ENCODE data around the gene KRT20. TPM values are rescaled to one million over a fixed set of nuclear protein-coding genes. Genes with fewer than 3 reads are reported as not detected.

KRT20 gene
- total and polyA plus RNA-seq, 7 donors, result 0.08 to 0.35 (median 0.21) TPM; not detected in 4

GRCh38 chr17:40883626-40884334 is 1.3 kb downstream of the KRT20 start:
- no peak for ATAC-seq
- Histone ChIP-seq H3K9me3 (no peaks in the 10 kb centered on the region), H3K27me3 (ENCODE audit: insufficient read depth in 3 of 3, low read length in 2 of 3) (peaks cover 0 to 13% (median 4%) of the 10 kb centered on the region in 3 donors), H3K36me3 (ENCODE audit: insufficient read depth in 1 of 2, low read depth in 1 of 2) (no peaks in the 10 kb centered on the region), H3K4me1 (no peaks in the 10 kb centered on the region), H3K4me3 (no peak overlapping the region), H3K27ac (no peak overlapping the region)
- DNase-seq, result no peak
- WGBS, 3 donors, result 82 to 89% (median 83%) methylated on average over 7 of the region's 7 CpGs
- intact Hi-C loops (cut with DNase I), result no loop called here
- TF ChIP-seq, protein P1, sequence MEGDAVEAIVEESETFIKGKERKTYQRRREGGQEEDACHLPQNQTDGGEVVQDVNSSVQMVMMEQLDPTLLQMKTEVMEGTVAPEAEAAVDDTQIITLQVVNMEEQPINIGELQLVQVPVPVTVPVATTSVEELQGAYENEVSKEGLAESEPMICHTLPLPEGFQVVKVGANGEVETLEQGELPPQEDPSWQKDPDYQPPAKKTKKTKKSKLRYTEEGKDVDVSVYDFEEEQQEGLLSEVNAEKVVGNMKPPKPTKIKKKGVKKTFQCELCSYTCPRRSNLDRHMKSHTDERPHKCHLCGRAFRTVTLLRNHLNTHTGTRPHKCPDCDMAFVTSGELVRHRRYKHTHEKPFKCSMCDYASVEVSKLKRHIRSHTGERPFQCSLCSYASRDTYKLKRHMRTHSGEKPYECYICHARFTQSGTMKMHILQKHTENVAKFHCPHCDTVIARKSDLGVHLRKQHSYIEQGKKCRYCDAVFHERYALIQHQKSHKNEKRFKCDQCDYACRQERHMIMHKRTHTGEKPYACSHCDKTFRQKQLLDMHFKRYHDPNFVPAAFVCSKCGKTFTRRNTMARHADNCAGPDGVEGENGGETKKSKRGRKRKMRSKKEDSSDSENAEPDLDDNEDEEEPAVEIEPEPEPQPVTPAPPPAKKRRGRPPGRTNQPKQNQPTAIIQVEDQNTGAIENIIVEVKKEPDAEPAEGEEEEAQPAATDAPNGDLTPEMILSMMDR (IDR thresholded peaks at IDR 0.05), result no peak

GRCh38 chr17:40883031-40883430 is 2.0 kb downstream of the KRT20 start:
- WGBS, 3 donors, result 92 to 100% (median 96%) methylated on average over 1 of the region's 1 CpG
- no peak for DNase-seq
- Histone ChIP-seq H3K36me3 (ENCODE audit: insufficient read depth in 1 of 2, low read depth in 1 of 2) (no peaks in the 10 kb centered on the region), H3K4me3 (no peak overlapping the region), H3K27ac (no peak overlapping the region), H3K27me3 (ENCODE audit: insufficient read depth in 3 of 3, low read length in 2 of 3) (peaks cover 0 to 6% (median 4%) of the 10 kb centered on the region in 3 donors), H3K9me3 (no peaks in the 10 kb centered on the region), H3K4me1 (no peaks in the 10 kb centered on the region)
- intact Hi-C loops (cut with DNase I), result no loop called here
- no peak for ATAC-seq
- TF ChIP-seq, protein P1 (IDR thresholded peaks at IDR 0.05), result no peak

- Histone ChIP-seq H3K4me3 (no peak overlapping the region), H3K27me3 (ENCODE audit: insufficient read depth in 3 of 3, low read length in 2 of 3) (no peaks in the 10 kb centered on the region), H3K4me1 (no peaks in the 10 kb centered on the region), H3K36me3 (ENCODE audit: insufficient read depth in 1 of 2, low read depth in 1 of 2) (no peaks in the 10 kb centered on the region), H3K9me3 (no peaks in the 10 kb centered on the region), H3K27ac (no peak overlapping the region)
- WGBS, 3 donors, result 50 to 81% (median 65%) methylated on average over 1 of the region's 1 CpG
- TF ChIP-seq, protein P1 (IDR thresholded peaks at IDR 0.05), result no peak
- intact Hi-C loops (cut with DNase I), result no loop called here
- no peak for DNase-seq
- ATAC-seq, result no peak
Measured at GRCh38 chr17:40879026-40879425, 6.0 kb downstream of the KRT20 start.

DNA sequence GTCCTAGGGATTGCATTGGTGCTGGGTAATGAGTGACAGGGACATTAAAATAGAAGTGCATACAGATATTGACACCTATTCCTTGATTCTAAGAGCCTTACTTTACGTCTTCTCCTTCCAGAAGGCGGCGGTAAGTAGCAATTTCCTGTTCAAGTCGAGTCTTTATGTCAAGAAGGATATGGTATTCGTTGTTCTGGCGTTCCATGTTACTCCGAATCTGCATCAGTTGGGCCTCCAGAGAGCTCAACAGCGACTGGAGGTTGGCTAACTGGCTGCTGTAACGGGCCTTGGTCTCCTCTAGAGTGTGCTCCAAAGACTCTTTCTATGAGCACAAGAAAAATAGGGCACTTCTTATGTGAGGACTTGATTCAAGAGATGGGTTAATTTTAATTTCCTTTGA is 7.0 kb downstream of the KRT20 start:
- WGBS, 3 donors, result 87 to 91% (median 91%) methylated on average over 9 of the region's 9 CpGs
- Histone ChIP-seq H3K9me3 (no peaks in the 10 kb centered on the region), H3K36me3 (ENCODE audit: insufficient read depth in 1 of 2, low read depth in 1 of 2) (no peaks in the 10 kb centered on the region), H3K4me3 (no peak overlapping the region), H3K27me3 (ENCODE audit: insufficient read depth in 3 of 3, low read length in 2 of 3) (no peaks in the 10 kb centered on the region), H3K4me1 (no peaks in the 10 kb centered on the region), H3K27ac (no peak overlapping the region)
- ATAC-seq, result no peak
- no peak for DNase-seq
- TF ChIP-seq, protein P1 (IDR thresholded peaks at IDR 0.05), result no peak
- intact Hi-C loops (cut with DNase I), result no loop called here

DNA sequence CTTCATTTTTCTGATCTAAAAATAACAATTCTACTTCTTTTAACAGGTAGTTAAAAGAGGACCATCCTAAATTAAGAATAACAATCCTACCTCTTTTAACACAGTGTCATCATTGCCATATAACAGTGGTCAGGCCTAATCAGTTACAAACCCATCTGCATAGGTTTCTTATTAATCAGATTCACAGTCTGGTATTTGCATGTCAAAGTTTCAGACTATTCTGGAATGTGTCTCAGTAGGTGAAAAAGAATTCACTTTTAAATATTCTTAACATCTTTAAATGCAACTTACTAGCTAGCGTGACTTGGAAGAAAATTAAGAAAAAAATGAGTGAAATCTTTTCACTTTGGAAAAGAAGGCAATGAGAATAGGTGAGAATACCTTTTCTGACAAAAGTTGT is 11.2 kb downstream of the KRT20 start:
- intact Hi-C loops (cut with DNase I), result no loop called here
- Histone ChIP-seq H3K4me3 (no peak overlapping the region), H3K27me3 (ENCODE audit: insufficient read depth in 3 of 3, low read length in 2 of 3) (no peaks in the 10 kb centered on the region), H3K36me3 (ENCODE audit: insufficient read depth in 1 of 2, low read depth in 1 of 2) (no peaks in the 10 kb centered on the region), H3K9me3 (no peaks in the 10 kb centered on the region), H3K27ac (no peak overlapping the region), H3K4me1 (no peaks in the 10 kb centered on the region)
- WGBS, 3 donors, result 60 to 100% (median 99%) methylated on average over 1 of the region's 1 CpG
- DNase-seq, result no peak
- no peak for ATAC-seq
- TF ChIP-seq, protein P1 (IDR thresholded peaks at IDR 0.05), result no peak
